IPS DF 19.7 (cell line): Measurements from ENCODE around the gene CHD5.

Experiments
- DNase-seq: peaks from one replicate; pipeline ENCODE4 v3.0.0-alpha.2; 2013; ENCODE audit warnings: low read depth, low spot score

Gene CHD5

GRCh38 chr1:6134206-6134605 lies 45.9 kb downstream of the CHD5 start:
- no peak for DNase-seq

- DNase-seq = no peak
These were observed 46.8 kb downstream of the CHD5 start for GRCh38 chr1:6133146-6133895.

DNA sequence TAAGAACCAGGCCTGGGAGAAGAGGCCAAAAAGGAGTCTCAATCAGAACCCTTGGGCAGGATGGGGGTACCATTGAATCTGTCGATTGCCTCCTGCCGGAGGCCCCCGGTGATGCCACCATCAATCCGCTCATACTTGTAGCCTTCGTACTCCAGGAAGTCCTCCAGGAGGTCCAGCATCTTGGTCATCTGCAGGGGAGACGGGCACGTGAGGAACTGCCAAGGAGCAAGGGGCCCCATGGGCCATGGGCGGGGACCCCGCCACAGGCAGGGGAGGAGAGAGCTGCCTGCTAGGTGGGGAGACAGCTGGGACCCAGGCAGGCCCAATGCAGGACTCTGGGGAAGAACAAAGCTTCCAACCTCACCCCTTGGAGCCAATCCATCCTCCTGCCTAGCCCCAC lies 48.6 kb downstream of the CHD5 start:
- no peak for DNase-seq

DNA sequence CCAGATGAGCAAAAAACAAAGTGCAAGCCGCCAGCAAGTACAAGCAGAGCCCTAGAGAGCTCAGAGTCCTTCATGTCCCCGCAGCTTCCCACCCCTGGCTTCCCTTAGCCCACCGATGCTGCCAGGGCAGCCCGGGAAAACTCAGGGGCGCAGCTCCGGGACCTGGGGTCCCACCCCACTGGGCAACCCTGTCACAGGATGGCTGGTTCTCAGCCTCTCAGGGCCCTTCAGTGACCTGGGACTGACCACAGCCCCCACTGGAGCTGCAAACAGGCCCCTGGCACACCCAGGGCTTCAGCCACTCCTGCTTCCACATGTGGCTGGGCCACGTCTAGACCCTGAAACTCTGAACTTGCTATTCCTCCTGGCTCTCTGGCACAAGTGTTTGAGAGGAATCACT lies 49.5 kb downstream of the CHD5 start:
- DNase-seq = no peak

- no peak for DNase-seq
These were observed 50.1 kb downstream of the CHD5 start for GRCh38 chr1:6130036-6130435.

DNA sequence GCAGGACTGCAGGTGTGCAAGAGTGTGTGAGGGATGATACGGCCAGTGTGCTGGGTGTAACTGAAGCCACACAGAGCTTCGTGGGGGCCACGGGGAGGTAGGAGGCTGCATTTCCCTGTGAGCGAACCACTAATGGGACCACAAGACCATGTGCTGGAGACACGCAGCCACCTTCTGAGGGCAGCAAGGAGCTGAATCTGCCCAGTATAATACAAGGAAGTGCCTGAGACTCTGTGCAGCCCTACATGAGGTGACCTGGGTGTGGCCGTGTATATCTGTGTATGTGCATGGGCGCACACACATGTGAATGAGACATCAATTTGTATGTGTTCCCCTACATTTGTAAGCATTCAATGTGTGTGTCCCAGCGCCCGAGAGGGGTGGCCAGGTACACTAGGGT lies 50.8 kb downstream of the CHD5 start:
- no peak for DNase-seq

DNA sequence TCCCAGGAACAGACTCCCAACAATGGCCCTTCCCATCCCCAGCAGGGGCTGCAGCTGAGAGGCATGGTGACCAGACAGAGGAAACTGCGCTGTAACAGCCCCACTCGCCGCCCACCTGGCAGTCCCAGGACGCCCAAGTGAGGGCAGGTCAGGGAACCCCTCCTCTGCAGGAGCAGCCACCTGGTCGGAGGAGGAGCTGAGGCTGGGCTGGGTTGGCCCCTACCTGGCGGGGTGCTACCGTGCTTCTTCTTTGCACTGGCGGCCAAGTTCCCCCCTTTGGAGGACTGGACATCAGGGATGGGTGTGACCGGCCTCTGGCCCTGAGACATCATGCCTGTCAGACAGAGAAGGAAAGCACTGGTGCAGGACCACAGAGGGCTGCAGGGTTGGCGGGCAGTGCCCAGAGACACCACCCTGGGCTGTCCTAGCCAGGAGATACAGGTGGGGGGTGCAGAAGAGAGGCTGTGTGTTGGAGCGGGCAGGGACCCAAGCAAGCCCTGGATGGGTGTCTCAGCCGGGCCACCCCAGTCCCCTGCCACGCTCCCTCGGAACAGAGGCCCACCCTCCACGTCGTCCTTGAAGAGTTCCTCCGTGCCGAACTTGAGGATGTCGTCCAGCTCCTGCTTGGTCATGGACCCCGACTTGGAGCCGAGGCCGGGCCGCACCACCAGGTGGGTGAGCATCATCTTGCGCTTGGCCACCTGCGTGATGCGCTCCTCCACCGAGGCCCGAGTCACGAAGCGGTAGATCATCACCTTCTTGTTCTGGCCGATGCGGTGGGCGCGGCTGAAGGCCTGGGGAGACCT lies 51.6 kb downstream of the CHD5 start:
- DNase-seq = no peak

DNA sequence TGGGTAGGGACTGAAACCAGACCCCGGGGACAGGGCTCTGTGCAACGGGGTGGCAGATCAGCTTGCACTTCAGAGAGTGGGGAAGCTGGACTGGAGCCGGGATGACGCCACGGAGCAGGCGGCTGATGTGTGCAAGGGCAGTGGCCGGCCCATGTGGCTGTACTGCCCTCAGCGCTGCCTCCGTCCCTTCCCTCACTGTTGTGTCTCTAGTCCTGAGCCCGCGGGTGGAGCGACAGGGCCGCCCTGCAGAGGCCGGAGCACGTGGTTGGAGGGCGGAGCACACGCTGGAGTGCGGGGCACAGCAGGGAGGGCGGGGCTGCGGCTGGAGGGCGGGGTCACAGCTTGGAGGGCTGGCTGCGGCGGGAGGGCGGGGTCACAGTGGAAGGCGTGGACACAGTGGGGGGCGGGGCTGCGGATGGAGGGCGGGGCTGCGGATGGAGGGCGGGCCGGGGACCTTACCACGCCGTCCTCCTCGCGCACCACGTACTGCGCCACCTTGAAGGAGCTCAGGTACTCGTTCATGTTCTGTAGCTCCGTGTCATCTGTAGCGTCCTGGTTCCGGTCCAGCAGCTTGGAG lies 52.4 kb downstream of the CHD5 start:
- no peak for DNase-seq

DNA sequence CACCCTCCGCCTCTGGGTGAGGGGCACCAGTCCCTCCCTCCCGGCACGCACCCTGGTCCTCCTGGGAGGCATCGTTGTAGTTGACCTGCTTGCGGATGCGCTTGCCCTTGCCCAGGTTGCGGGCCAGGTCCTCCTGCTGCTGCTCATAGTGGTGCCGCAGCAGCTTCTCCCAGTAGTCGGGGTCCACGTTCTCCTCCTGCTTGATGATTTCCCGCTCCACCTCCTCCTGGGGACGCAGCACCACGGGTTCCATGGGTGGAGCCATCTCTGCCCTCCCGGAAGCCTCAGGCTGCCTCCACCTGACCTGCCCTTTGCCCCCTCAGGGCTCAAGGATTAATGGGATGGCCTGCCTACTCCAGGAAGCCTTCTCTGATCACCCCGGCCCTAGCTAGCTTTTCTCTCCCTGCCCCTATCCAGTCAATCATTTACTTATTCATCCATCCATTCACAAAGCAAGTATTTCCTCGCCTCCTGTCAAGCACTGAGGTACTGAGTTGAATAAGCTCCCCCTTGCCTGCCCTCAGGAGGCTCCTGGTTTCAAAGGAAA lies 53.5 kb downstream of the CHD5 start:
- DNase-seq = no peak

DNA sequence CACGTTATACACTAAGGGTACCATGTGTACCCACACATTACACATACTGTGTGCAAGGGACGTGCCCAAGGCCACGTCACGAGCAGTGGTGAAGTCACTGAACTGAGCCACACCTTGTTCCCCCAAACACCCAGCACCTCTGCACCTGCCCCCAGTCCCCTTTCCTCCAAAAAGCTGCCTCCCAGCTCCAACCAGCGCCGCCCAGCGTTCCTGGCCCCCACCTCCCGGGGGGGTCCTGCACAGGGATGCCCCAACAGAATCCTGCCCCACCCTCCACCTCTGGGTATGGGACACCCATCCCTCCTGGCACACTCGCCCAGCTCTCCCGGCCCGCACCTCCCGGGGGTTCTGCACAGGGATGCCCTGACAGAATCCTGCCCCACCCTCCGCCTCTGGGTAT lies 54.1 kb downstream of the CHD5 start:
- DNase-seq = no peak

DNA sequence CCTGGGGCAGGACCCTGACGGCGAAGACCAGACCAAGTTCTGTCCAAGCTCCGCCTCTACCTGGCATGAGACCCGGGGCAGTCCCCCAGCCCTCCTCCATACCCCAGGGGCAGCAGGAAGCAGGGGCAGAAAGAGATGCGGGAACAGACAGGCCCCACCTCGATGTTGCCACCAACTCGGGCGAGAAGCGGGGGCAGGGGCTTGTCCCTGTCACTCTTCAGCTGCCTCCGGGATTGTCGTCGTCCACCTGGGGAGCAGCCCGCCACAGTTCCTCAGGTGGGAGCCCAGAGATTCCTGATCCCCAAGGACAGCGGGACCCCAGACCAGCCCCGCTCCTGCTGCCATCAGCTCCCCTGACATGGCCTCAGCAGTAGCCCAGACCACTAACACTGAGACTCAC lies 54.8 kb downstream of the CHD5 start:
- no peak for DNase-seq

DNA sequence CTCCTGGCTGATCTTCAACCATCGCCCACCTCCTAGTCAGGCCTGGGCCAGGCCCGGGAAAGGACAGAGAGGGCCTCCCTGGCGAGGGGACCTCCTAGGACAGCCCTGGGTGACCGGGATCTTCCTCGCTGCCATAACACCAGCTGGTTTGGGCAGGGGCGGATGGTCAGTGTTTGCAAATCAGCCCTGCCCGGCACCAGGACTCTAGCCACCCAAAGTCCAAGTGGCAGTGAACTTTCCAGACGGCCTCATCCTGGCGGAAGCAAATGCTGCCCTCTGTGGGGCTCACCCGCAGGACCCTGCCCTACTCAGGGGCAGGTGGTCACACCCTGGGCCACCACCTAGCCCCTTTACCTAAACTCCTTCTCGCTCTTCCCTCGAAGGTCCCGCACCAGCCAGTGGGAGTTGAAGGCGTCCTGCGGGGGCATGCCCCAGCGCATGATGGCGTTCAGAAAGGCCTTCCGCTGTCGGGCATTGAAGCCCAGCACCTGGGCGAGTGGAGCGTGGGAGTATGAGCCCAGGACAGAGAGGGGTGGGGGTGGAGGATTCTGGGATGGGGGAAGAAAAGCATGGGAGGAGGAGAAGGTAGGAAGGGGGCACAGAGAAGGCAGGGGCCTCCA lies 55.3 kb downstream of the CHD5 start:
- DNase-seq = no peak

DNA sequence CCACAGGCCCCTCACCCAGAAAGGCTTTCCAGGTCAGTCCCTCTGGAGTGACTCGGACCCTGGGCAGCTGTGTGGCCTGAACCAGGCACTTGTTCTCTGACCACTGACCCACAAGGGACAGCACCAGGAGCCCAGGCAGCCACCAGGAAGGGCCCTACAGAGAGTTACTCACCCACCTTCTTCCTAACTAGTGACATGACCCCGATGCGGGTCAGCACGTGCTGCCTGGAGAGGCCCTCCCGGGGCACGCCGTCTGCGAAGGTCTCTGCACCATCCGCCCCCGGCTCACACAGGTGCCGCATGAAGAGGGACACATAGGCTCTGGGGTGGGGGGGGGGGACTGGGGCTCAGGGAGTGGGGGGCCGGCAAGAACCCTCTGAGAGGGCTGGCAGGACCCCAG lies 55.8 kb downstream of the CHD5 start:
- no peak for DNase-seq

- DNase-seq = no peak
These were observed 56.3 kb downstream of the CHD5 start for GRCh38 chr1:6123816-6124215.

DNA sequence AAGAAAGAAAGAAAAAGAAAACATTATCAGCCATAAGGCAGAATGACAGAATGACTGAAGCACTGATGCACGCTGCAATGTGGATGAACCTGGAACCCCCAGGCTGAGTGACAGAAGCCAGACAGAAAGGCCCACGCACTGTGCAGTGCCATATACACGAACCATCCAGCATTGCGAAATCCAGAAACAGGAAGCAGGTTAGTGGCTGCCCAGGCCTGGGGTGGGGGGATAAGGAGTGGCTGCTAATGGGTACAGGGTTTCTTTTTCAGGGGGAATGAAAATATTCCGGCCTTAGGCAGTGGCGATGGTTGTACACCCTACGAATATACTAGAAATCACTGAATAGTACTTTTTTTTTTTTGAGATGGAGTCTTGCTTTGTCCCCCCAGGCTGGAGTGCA lies 57.0 kb downstream of the CHD5 start:
- DNase-seq = no peak

DNA sequence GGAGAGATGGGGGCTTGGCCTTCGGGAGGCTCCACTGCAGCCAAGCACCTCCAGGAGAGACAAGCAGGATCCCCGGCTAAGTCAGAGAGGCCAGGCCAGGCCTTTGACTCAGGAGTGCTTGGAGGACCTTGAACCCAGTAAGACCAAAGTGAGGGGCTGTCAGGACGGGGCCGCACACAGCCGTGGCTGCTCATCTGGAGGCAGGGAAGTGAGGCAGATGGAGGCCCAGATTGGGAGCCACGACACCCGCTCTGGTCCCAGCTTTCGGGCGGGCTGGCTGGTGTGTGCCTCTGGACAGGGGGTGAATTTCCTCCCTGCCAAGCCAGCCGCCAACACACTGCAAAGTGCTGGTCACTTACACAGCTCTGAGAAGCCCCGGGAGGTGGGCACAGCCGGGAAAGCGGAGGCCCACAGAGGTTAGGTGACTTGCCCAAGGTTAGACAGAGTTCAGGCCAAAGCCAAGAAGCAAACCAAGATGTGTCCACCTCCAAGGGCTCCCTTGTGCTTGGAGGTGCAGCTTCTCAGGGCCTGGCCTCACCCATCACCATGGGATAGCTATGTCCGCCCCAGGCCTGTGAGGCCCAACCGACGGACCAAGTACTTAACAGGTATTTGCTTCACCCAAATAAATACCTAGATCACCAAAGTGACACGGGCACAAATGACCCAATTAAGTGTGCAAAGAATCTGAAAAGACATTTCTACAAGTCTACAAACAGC lies 58.3 kb downstream of the CHD5 start:
- no peak for DNase-seq

DNA sequence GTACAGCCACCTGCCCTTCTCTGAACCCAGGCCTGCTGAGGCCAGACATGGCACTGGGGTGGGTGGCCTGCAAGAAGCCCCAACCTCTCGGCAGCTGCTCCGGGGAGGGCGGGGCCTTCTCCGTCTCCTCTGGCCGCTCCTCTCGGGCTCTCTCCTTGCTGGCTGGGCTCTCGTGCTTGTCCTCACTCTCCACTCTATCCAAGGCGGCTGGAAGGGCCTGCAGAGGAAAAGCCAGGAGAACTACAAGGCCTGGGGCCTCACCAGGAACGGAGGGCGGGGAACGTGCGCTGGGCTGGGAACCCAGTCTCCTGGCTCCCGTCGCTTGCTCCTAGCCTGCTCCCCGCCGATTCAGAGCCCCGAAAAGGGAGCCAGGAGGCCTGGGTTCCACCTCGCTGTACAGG lies 59.1 kb downstream of the CHD5 start:
- DNase-seq = no peak

DNA sequence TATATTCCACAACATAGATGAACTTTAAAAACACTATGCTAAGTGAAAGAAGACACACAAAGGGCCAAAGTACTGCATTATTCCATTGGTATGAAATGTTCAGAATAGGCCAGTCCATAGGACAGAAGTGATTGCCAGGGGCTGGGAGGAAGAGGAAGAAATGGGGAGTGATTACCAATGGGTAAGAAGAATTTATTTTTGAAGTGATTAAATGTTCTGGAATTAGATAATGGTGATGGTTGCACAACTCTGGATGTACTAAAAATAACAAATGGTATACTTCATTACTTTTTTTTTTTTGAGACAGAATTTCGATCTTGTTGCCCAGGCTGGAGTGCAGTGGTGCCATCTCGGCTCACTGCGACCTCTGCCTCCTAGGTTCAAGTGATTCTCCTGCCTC lies 61.7 kb downstream of the CHD5 start:
- no peak for DNase-seq

GRCh38 chr1:6117624-6118023 lies 62.5 kb downstream of the CHD5 start:
- DNase-seq = no peak

DNA sequence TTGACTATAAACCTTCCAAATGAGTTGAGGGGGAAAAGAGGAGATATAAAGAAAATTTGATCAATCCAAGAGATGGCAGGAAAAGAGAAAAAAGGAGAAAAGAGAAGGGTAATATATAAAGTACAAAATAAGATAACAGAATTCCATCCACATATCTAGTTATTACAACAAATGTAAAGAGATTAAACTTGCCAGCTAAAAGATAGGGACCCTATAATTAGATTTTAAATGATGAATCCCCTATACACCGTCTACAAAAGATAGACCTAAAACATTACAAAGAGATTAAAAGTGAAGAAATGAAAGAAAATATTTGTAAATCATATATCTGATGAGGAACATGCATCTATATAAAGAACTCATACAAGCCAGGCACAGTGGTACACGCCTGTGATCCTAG lies 63.1 kb downstream of the CHD5 start:
- no peak for DNase-seq

DNA sequence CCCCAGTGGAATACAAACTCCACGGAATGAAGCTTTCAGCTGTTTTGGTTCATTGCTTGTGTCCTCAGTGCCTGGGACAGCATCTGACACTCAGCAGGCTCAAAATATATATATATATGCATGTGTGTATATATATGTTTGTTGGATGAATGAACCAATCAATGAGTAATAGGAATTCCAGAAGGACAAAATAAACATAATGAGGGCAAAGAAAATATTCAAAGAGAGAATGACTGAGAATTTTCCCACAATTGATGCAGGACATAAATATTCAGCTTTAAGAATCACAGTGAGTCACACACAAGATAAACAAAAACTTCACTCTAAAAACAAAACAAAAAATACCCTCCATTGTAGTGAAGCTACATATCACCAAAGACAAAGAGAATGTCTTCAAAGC lies 64.0 kb downstream of the CHD5 start:
- no peak for DNase-seq

DNA sequence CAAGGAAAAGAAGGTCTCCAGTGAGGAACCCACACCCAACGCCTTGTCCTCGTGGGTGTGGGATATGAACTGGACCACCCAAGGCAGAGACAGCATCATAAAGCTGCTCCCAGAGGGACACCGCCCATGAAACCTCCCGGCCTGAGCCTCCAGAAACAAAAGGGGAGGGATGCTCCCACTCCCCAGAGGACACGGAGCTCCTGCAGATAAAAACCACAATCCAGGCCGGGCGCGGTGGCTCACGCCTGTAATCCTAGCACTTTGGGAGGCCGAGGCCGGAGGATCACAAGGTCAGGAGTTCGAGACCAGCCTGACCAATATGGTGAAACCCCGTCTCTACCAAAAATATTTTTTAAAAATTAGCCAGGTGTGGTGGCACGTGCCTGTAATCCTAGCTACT lies 66.4 kb downstream of the CHD5 start:
- DNase-seq = no peak
